Measurements from ENCODE around the gene EDARADD.

EDARADD gene

DNA sequence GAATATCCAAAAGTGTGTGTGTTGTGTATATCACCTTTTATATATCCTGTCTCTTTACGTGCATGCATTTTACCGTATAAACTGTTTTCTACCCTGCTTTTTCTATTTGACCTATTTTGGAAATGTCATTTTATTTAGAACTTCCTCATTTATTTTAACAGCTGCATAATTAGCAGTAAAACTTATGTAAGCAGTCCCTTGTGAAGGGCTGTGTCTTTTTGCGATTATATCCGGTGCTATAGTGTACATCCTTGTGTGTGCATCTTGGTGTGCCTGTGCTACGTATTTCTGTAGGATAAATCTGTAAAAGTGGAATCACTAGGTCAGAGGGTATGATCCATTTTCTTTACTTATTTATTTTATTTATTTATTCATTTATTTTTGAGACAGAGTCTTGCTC is 136.9 kb downstream of the EDARADD start:
- Histone ChIP-seq H3K23ac (ENCODE audit: low read depth, low read length, poor library complexity) (no peak overlapping the region), H2BK5ac (ENCODE audit: low read length) (no peak overlapping the region), H3K18ac (ENCODE audit: low read length) (no peak overlapping the region), H3K9ac (ENCODE audit: low read depth, low read length, poor library complexity) (no peak overlapping the region), H3K14ac (ENCODE audit: low read length) (no peak overlapping the region), H3K4ac (ENCODE audit: low read length) (no peak overlapping the region), H4K8ac (ENCODE audit: low read depth, low read length) (no peak overlapping the region), H3K4me2 (ENCODE audit: insufficient read depth, low read length, poor library complexity, severe bottlenecking) (no peak overlapping the region), H3K27me3 (ENCODE audit: control insufficient read depth in 3 of 3, insufficient read depth in 3 of 3, low read depth in 1 of 3, low read length in 3 of 3) (no peaks in the 10 kb centered on the region), H2AFZ (ENCODE audit: low read length) (no peak overlapping the region), H3K9me3 (replicated peaks in 1 of 2; ENCODE audit: control insufficient read depth in 2 of 2, insufficient read depth in 1 of 2, low read depth in 1 of 2, low read length in 2 of 2) (no peaks in the 10 kb centered on the region), H2AK5ac (ENCODE audit: low read depth, low read length) (no peak overlapping the region), H2BK12ac (ENCODE audit: low read length) (no peak overlapping the region), H3K27ac (replicated peaks; ENCODE audit: low read length) (no peak overlapping the region), H4K91ac (ENCODE audit: low read depth, low read length, poor library complexity) (no peak overlapping the region), H2BK15ac (ENCODE audit: low read length) (no peak overlapping the region), H3K79me1 (ENCODE audit: low read depth, low read length) (peaks cover 3% of the 10 kb centered on the region), H2BK120ac (ENCODE audit: low read depth, low read length) (no peak overlapping the region), H3K4me3 (ENCODE audit: low read length in 2 of 2) (no peak overlapping the region), H3K4me1 (ENCODE audit: control insufficient read depth in 2 of 2, insufficient read depth in 1 of 2, low read depth in 1 of 2, low read length in 2 of 2) (peaks cover 0 to 3% of the 10 kb centered on the region in 2 donors), H3K36me3 (replicated peaks in 1 of 2; ENCODE audit: control insufficient read depth in 2 of 2, insufficient read depth in 2 of 2, low read length in 2 of 2) (peaks cover 0 to 1% of the 10 kb centered on the region in 2 donors)
- no peak for DNase-seq (ENCODE audit: low spot score)
- no CpG with 5 or more reads among the region's 5 CpGs for WGBS, 2 donors (ENCODE audit: extremely low coverage in 2 of 2, insufficient read length in 2 of 2, insufficient replicate concordance in 1 of 2)

DNA sequence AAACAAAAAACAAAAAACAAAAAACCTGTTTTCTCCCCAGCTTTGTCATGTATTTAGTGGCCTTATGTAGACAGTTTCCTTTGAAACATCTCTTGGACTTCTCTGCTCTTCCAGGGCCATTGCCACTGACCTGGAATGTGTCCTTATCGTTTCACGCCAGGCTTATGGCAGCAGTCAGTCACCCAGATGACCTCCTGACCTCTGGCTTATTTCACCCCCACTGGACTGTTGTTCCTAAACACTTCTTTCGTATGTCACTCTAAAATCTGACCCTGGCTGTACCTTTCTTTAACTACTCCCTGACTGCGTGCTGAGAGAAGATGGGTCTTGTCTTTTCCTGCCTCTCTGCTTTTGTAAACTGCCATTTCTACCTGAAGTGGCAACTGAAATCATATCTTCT is 138.8 kb downstream of the EDARADD start:
- Histone ChIP-seq H3K4me1 (ENCODE audit: control insufficient read depth in 2 of 2, insufficient read depth in 1 of 2, low read depth in 1 of 2, low read length in 2 of 2) (peaks cover 0 to 3% of the 10 kb centered on the region in 2 donors), H3K4ac (ENCODE audit: low read length) (no peak overlapping the region), H3K36me3 (replicated peaks in 1 of 2; ENCODE audit: control insufficient read depth in 2 of 2, insufficient read depth in 2 of 2, low read length in 2 of 2) (no peaks in the 10 kb centered on the region), H3K18ac (ENCODE audit: low read length) (no peak overlapping the region), H2BK12ac (ENCODE audit: low read length) (no peak overlapping the region), H3K27ac (replicated peaks; ENCODE audit: low read length) (no peak overlapping the region), H2BK15ac (ENCODE audit: low read length) (no peak overlapping the region), H3K23ac (ENCODE audit: low read depth, low read length, poor library complexity) (no peak overlapping the region), H2AK5ac (ENCODE audit: low read depth, low read length) (no peak overlapping the region), H4K8ac (ENCODE audit: low read depth, low read length) (no peak overlapping the region), H4K91ac (ENCODE audit: low read depth, low read length, poor library complexity) (no peak overlapping the region), H3K27me3 (ENCODE audit: control insufficient read depth in 3 of 3, insufficient read depth in 3 of 3, low read depth in 1 of 3, low read length in 3 of 3) (no peaks in the 10 kb centered on the region), H3K4me2 (ENCODE audit: insufficient read depth, low read length, poor library complexity, severe bottlenecking) (no peak overlapping the region), H3K79me1 (ENCODE audit: low read depth, low read length) (peaks cover 3% of the 10 kb centered on the region), H3K4me3 (ENCODE audit: low read length in 2 of 2) (no peak overlapping the region), H3K9me3 (replicated peaks in 1 of 2; ENCODE audit: control insufficient read depth in 2 of 2, insufficient read depth in 1 of 2, low read depth in 1 of 2, low read length in 2 of 2) (no peaks in the 10 kb centered on the region), H3K14ac (ENCODE audit: low read length) (no peak overlapping the region), H3K9ac (ENCODE audit: low read depth, low read length, poor library complexity) (no peak overlapping the region), H2BK120ac (ENCODE audit: low read depth, low read length) (no peak overlapping the region), H2AFZ (ENCODE audit: low read length) (no peak overlapping the region), H2BK5ac (ENCODE audit: low read length) (no peak overlapping the region)
- no peak for DNase-seq (ENCODE audit: low spot score)
- no CpG with 5 or more reads among the region's 4 CpGs for WGBS, 2 donors (ENCODE audit: extremely low coverage in 2 of 2, insufficient read length in 2 of 2, insufficient replicate concordance in 1 of 2)

DNA sequence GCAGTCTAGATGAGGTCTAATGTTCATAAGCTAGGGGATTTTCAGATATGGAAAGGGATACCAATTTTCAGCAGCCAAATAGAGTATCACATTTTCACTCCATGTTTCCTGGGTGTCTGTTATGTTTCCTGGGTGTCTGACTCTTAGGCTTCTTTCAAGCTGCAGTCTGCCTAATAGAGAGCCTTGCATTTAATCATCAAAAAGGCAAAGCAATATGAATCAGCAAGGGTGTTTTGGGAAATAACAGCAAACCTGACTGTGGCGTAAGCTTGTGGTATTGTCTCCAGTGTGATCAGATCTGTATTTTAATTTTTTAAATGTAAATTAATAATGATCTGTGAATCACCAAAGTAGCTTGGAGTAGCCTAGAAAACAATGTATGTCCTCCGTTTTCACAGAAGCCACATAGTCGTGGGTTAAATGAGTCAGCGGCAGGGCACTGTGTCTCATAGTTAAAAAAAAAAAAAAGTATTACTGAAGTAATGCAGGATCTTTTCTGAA is 140.1 kb downstream of the EDARADD start:
- WGBS, 2 donors (ENCODE audit: extremely low coverage in 2 of 2, insufficient read length in 2 of 2, insufficient replicate concordance in 1 of 2) = no CpG with 5 or more reads among the region's 4 CpGs
- Histone ChIP-seq H3K79me1 (ENCODE audit: low read depth, low read length) (peaks cover 3% of the 10 kb centered on the region), H4K91ac (ENCODE audit: low read depth, low read length, poor library complexity) (no peak overlapping the region), H3K23ac (ENCODE audit: low read depth, low read length, poor library complexity) (no peak overlapping the region), H2BK15ac (ENCODE audit: low read length) (no peak overlapping the region), H3K4me3 (ENCODE audit: low read length in 2 of 2) (no peak overlapping the region), H3K18ac (ENCODE audit: low read length) (no peak overlapping the region), H2AFZ (ENCODE audit: low read length) (no peak overlapping the region), H2AK5ac (ENCODE audit: low read depth, low read length) (no peak overlapping the region), H3K14ac (ENCODE audit: low read length) (no peak overlapping the region), H3K4me1 (ENCODE audit: control insufficient read depth in 2 of 2, insufficient read depth in 1 of 2, low read depth in 1 of 2, low read length in 2 of 2) (peaks cover 0 to 3% of the 10 kb centered on the region in 2 donors), H3K27ac (replicated peaks; ENCODE audit: low read length) (no peak overlapping the region), H3K9me3 (replicated peaks in 1 of 2; ENCODE audit: control insufficient read depth in 2 of 2, insufficient read depth in 1 of 2, low read depth in 1 of 2, low read length in 2 of 2) (no peaks in the 10 kb centered on the region), H4K8ac (ENCODE audit: low read depth, low read length) (no peak overlapping the region), H3K36me3 (replicated peaks in 1 of 2; ENCODE audit: control insufficient read depth in 2 of 2, insufficient read depth in 2 of 2, low read length in 2 of 2) (no peaks in the 10 kb centered on the region), H2BK12ac (ENCODE audit: low read length) (no peak overlapping the region), H3K9ac (ENCODE audit: low read depth, low read length, poor library complexity) (no peak overlapping the region), H3K27me3 (ENCODE audit: control insufficient read depth in 3 of 3, insufficient read depth in 3 of 3, low read depth in 1 of 3, low read length in 3 of 3) (no peaks in the 10 kb centered on the region), H3K4me2 (ENCODE audit: insufficient read depth, low read length, poor library complexity, severe bottlenecking) (no peak overlapping the region), H2BK120ac (ENCODE audit: low read depth, low read length) (no peak overlapping the region), H3K4ac (ENCODE audit: low read length) (no peak overlapping the region), H2BK5ac (ENCODE audit: low read length) (no peak overlapping the region)
- DNase-seq (ENCODE audit: low spot score) = no peak

Data from neuronal stem cell (in vitro differentiated cells).